ENCODE results near the gene IWS1.

IWS1 gene

GRCh38 chr2:127431408-127432023 lies 94.8 kb downstream of the IWS1 start:
- no peak overlapping the region for H3K27ac ChIP-seq (ENCODE audit: low read depth, low read length)

More at GRCh38 chr2:127431408-127432023, 94.8 kb downstream of the IWS1 start:
- no peaks in the 10 kb centered on the region for H3K9me2 ChIP-seq (replicated peaks; ENCODE audit: insufficient read depth, low read length)
- no peaks in the 10 kb centered on the region for H3K79me2 ChIP-seq (ENCODE audit: insufficient read depth, low read length)
- H3K9ac ChIP-seq (ENCODE audit: low read length), result no peak overlapping the region
- H3K9me3 ChIP-seq (ENCODE audit: insufficient read depth, low read length), result no peaks in the 10 kb centered on the region
- H4K20me1 ChIP-seq (ENCODE audit: low read depth, low read length), result no peaks in the 10 kb centered on the region
- no peaks in the 10 kb centered on the region for H3F3A ChIP-seq (ENCODE audit: insufficient read depth)
- no peak overlapping the region for H2AFZ ChIP-seq (ENCODE audit: low read depth, low read length, severe bottlenecking)
- TF ChIP-seq EZH2phosphoT487 (conservative IDR thresholded peaks at IDR 0.05; ENCODE audit: low read length), result no peak
- TF ChIP-seq CTCF (IDR thresholded peaks at IDR 0.05; ENCODE audit: insufficient read depth, low read length, poor library complexity, severe bottlenecking), result no peak
- no peak overlapping the region for H3K4me3 ChIP-seq (ENCODE audit: insufficient read depth, low read length, poor library complexity, severe bottlenecking)
- no peaks in the 10 kb centered on the region for H3K27me3 ChIP-seq (ENCODE audit: low read length)
- no peaks in the 10 kb centered on the region for H3K36me3 ChIP-seq (ENCODE audit: low read length)
- no peak overlapping the region for H3K4me2 ChIP-seq (ENCODE audit: low read depth, low read length, poor library complexity, severe bottlenecking)
